ENCODE results near the gene LGALS14.

DNA sequence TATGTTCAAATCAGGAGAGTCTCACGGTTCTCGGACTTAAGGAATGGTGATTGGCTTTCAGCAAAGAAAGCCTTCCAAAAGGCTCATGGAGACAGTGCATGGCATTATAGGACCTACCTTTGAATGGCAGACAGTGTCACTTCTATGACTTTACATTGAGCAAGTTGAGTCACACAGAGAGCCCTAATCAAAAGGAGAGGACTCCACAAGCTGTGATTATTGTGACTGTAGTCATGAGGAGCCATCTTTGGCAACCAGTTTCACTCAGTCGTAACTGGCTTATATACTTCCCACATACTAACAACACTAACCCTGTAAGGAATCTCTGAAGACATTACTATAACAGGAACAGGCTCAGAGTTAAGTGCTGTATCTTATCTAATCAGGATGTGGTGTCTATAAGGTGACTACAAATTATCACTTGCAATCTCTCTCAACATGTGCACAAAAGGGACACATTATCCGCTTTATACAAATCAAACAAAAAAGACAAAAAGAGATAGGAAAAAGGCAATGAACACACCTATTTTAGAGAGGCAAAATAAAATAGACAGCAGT lies 6.1 kb downstream of the LGALS14 start:
- TF ChIP-seq, protein P1, sequence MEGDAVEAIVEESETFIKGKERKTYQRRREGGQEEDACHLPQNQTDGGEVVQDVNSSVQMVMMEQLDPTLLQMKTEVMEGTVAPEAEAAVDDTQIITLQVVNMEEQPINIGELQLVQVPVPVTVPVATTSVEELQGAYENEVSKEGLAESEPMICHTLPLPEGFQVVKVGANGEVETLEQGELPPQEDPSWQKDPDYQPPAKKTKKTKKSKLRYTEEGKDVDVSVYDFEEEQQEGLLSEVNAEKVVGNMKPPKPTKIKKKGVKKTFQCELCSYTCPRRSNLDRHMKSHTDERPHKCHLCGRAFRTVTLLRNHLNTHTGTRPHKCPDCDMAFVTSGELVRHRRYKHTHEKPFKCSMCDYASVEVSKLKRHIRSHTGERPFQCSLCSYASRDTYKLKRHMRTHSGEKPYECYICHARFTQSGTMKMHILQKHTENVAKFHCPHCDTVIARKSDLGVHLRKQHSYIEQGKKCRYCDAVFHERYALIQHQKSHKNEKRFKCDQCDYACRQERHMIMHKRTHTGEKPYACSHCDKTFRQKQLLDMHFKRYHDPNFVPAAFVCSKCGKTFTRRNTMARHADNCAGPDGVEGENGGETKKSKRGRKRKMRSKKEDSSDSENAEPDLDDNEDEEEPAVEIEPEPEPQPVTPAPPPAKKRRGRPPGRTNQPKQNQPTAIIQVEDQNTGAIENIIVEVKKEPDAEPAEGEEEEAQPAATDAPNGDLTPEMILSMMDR (IDR thresholded peaks at IDR 0.05; ENCODE audit: borderline replicate concordance, extremely low read depth, low read length, poor library complexity, severe bottlenecking), result no peak
- TF ChIP-seq EZH2 (IDR thresholded peaks at IDR 0.05; ENCODE audit: borderline replicate concordance, low read depth, low read length, severe bottlenecking), result no peak
